Duodenal mucosa (tissue), 2 donors: ENCODE measurements around the gene CFAP141.

Experiments used
- H3K27ac ChIP-seq: one replicate; pipeline ENCODE4 v1.7.0; 2013; ENCODE audit warnings: low read depth, low read length
- H3K27me3 ChIP-seq, 2 donors: one replicate each; pipeline ENCODE4 v1.7.0; 2013; ENCODE audit warnings: low read length in 2 of 2, control low read depth in 1 of 2; ENCODE audit not compliant: insufficient read depth in 2 of 2, control insufficient read depth in 1 of 2
- H3K36me3 ChIP-seq, 2 donors: one replicate each; pipeline ENCODE4 v1.7.0; 2013; ENCODE audit warnings: low read length in 2 of 2, control low read depth in 1 of 2; ENCODE audit not compliant: insufficient read depth in 2 of 2, control insufficient read depth in 1 of 2
- H3K4me1 ChIP-seq, 2 donors: one replicate each; pipeline ENCODE4 v1.7.0; 2013; ENCODE audit warnings: low read length in 2 of 2, control low read depth in 1 of 2; ENCODE audit not compliant: insufficient read depth in 2 of 2, control insufficient read depth in 1 of 2
- H3K4me3 ChIP-seq, 2 donors: one replicate each; pipeline ENCODE4 v1.7.0; 2013; ENCODE audit warnings: low read length in 2 of 2, low read depth in 1 of 2
- H3K9ac ChIP-seq, 2 donors: one replicate each; pipeline ENCODE4 v1.7.0; 2013; ENCODE audit warnings: low read length in 2 of 2, low read depth in 1 of 2
- H3K9me3 ChIP-seq, 2 donors: one replicate each; pipeline ENCODE4 v1.7.0; 2013; ENCODE audit warnings: low read length in 2 of 2, control low read depth in 1 of 2; ENCODE audit not compliant: control insufficient read depth in 1 of 2

The CFAP141 gene

GRCh38 chr1:154157520-154158306, 48.4 kb downstream of the CFAP141 start:
- peak overlapping the region; percentile 11 for H3K27ac ChIP-seq
- no peak overlapping the region for H3K9ac ChIP-seq

GRCh38 chr1:154155251-154155650, 50.9 kb downstream of the CFAP141 start:
- peaks cover 10 to 21% of the 10 kb centered on the region in 2 donors for H3K4me1 ChIP-seq

More at GRCh38 chr1:154157520-154158306, 48.4 kb downstream of the CFAP141 start:
- Histone ChIP-seq H3K27me3 (no peaks in the 10 kb centered on the region), H3K4me3 (no peak overlapping the region), H3K9me3 (no peaks in the 10 kb centered on the region), H3K36me3 (peaks cover 16 to 68% of the 10 kb centered on the region in 2 donors), H3K4me1 (peaks cover 10 to 21% of the 10 kb centered on the region in 2 donors)

GRCh38 chr1:154154534-154155191, 51.5 kb downstream of the CFAP141 start, which contains the start of gene NUP210L:
Gene NUP210L (minus strand): TSS chr1:154155073.
- H3K9ac ChIP-seq: peak within 1 kb of the TSS in 1 of 2 donors; percentile 5
- peaks cover 10 to 21% of the 10 kb centered on the region in 2 donors for H3K4me1 ChIP-seq
- no peaks in the 10 kb centered on the region for H3K27me3 ChIP-seq
- H3K27ac ChIP-seq: peak within 1 kb of the TSS; percentile 64
- peaks cover 3 to 43% of the 10 kb centered on the region in 2 donors for H3K36me3 ChIP-seq
- H3K9me3 ChIP-seq: no peaks in the 10 kb centered on the region
- no peak within 1 kb of the TSS for H3K4me3 ChIP-seq

More at GRCh38 chr1:154155251-154155650, 50.9 kb downstream of the CFAP141 start:
- no peaks in the 10 kb centered on the region for H3K27me3 ChIP-seq
- H3K27ac ChIP-seq: peak overlapping the region; percentile 64
- no peaks in the 10 kb centered on the region for H3K9me3 ChIP-seq
- H3K4me3 ChIP-seq: no peak overlapping the region
- no peak overlapping the region for H3K9ac ChIP-seq
- H3K36me3 ChIP-seq: peaks cover 5 to 48% of the 10 kb centered on the region in 2 donors

GRCh38 chr1:154154053-154154452, 52.1 kb downstream of the CFAP141 start:
- Histone ChIP-seq H3K4me1 (peaks cover 10 to 17% of the 10 kb centered on the region in 2 donors), H3K9me3 (no peaks in the 10 kb centered on the region), H3K9ac (no peak overlapping the region), H3K36me3 (peaks cover 3 to 36% of the 10 kb centered on the region in 2 donors), H3K4me3 (no peak overlapping the region), H3K27ac (no peak overlapping the region), H3K27me3 (no peaks in the 10 kb centered on the region)

- Histone ChIP-seq H3K27ac (no peak overlapping the region), H3K9ac (no peak overlapping the region), H3K36me3 (peaks cover 0 to 17% of the 10 kb centered on the region in 2 donors), H3K4me1 (no peaks in the 10 kb centered on the region), H3K27me3 (no peaks in the 10 kb centered on the region), H3K4me3 (no peak overlapping the region), H3K9me3 (no peaks in the 10 kb centered on the region)
Observed at GRCh38 chr1:154151311-154151710, 54.8 kb downstream of the CFAP141 start.
